NCI-H2227 (cell line): ENCODE data around the gene RASD1.

Experiments
- DNase-seq: peaks from one replicate; lab custom pipeline; 2025; ENCODE audit not compliant: unreplicated experiment; lab: John Stamatoyannopoulos, UW

RASD1 gene, protein sequence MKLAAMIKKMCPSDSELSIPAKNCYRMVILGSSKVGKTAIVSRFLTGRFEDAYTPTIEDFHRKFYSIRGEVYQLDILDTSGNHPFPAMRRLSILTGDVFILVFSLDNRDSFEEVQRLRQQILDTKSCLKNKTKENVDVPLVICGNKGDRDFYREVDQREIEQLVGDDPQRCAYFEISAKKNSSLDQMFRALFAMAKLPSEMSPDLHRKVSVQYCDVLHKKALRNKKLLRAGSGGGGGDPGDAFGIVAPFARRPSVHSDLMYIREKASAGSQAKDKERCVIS

DNA sequence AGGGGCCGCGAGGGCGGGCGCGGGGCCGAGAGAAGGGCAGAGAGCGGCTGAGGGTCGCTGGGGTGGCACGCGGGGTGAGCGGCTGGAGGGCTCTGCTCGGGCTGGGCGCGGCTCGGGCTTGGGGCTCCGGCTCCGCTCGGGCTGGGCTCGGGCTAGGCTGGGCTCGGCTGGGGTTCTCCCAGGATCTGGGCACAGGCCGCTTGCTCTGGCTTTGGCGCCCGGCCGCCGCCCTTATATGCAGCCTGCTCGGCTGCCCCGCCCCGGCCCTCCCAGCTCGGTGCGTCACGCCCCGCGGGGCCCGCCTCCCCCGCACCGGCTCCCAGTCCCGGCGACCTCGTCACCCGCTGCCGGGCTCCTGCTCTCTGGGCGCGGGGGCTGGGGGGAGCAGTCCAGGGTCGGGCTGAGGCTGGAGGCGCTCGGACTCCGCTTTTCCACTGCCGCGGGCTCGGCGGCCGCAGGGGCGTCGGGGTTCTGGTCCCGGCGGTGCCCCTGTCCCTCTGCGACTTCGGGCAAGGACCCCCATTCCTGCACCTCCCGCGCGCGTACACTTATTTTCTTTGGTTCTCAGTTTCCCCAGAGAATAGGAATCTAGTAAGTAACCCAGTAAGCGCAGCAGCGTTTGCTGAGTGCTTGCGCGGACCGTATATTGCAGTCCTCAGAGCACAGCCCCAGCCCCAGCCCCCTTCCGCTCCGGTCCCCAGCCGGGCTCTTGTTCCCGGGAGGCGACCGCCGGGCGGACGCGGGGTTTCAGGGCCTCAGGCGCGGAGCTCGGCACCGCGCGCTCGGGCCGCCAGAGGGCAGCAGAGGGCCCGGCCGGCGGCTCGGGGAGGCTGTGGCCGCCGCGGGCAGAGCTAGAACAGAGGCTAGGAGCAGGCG is at the start of gene RASD1:
Gene RASD1 (minus strand): TSS at position 207 of the 876 bp plus-strand sequence. CDS start 214 bp downstream, outside the sequence.
- peak; percentile 43 for DNase-seq

DNA sequence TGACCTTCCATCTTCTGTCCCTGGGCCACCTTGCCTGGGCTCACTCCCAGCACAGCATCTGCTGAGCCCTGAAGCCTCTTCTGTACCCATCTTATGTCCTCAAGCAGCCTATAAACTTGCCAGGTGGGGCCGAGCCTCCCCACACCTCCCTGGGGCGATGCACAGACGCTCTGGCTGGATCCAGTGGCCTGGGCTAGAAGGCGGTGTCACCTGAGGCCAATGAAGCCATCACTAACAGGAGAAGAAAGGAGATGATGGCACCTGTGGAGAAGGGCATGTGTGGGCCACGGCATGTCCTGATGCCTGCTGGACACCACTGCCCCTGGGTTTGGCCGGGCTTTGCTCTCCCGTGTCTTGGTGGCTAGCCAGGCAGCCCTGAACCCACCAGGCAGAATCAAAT is 49.8 kb upstream of the RASD1 start:
- no peak for DNase-seq

DNA sequence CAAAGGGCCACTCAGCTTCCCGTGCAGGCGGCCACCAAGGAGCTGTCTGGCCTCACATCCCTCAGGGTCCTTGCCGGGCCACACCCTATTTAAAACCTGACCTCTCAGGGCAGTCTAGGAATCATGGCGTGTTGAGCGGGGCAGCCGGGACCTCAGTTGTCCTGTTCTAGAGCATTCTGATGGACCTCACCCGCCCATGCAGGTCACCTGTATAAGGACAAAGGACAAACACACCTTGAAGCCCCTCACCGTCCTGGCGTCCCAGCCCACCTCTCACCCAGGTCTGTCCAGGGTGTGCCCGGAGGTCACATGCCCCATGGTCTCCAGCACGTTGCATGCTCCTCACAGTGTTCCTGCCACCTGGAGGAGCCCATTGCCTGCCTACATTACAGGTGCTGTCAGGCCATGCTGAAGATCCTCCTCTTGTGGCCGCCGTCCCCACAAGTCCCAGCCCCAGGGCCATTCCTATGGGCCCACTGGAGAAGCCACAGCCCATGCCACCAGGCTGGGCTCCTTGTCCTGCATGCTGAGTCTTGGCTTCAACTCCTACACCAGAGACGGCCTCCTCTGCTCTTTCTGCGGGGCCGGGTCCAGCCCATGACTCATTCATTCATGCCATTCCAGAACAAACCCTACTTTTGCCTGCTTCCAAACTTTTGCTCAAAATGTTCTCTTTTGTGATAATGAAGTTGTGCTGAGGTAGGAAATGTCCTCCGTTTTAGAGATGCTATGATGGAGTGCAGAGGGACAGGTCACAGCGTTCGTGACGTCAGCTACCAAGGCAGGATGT is 49.0 kb upstream of the RASD1 start:
- DNase-seq, result no peak

DNA sequence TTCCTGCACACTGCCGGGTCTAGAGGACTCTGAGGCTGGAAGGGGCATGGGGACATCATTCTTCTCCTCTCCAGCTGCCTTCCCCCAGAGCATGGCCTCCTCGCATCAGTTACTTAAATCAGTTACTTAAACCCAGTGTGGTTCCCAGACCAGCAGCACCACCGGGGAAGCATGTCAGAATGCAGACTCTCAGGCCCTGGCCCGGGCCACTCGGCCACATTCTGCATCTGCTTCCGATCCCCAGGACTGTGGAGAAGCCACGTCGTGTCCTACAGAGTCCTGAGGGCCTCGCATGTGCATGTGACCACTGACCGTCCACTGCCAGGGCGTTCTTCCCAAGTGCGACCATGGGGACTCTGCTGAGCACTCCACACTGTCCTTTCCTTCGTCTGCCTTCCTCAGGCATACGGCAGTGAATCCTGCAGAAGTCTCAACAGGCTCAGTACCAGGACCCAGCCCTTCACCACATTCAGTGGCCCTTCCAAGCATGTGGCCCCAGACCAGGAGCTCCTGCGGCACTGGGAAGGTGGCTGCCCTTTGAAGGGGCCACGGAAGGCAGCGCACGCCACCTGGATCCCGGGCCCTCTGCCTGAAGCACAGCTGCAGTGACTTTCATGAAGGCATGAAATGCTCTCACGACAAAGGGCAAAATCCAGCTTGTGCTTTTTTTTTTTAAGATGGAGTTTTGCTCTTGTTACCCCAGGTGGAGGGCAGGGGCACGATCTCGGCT is 46.9 kb upstream of the RASD1 start:
- no peak for DNase-seq

DNA sequence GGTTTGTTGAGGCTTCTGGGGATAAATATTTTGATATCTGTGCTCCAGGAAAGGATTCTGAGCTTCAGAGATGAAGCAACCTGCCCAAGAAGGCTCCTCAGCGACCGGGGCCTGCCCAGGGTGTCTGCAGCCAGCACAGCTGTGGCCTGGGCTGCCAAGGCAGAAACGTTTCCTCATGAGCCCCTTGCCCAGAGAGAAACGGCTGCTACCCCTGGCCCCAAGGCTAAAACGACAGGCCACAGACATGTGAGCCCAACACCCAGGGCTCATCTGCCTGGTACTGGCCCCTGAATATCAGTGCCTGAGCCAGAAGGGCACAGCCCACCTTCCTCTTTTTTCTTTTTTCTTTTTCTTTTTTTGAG is 45.4 kb upstream of the RASD1 start:
- DNase-seq, result no peak

DNA sequence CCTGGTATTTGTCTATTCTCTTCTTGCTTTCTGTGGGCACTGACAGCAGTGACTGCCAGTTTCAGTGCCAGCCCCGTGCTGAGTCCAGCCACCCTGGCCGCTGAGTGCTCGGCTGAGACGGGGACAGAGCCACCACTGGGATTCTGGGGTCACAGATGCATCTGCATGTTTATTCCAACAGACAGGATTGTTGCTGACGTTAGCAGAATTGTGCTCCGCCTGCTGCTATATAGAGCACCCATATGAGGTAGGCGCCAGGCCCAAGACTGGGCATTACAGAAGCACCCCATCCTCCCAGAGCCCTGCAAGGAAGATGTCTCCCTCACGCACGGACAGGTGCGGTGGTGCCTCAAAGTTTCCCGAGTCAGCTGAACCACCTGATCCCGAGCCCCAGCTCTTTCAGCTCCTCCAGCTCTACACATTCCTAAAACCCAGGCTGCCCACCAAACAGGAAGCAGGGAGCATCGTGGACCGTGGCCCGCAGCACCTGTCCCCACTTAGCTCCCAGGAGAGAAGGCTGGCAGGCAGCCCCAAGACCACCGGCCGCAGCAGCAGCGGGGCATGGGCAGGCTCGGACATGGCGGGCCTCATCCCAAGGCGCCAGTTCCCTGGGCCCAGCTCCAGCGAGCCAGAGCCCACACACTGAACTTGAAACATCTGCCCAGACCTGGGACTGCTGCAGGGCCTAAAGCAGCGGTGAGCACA is 44.9 kb upstream of the RASD1 start:
- DNase-seq, result no peak

DNA sequence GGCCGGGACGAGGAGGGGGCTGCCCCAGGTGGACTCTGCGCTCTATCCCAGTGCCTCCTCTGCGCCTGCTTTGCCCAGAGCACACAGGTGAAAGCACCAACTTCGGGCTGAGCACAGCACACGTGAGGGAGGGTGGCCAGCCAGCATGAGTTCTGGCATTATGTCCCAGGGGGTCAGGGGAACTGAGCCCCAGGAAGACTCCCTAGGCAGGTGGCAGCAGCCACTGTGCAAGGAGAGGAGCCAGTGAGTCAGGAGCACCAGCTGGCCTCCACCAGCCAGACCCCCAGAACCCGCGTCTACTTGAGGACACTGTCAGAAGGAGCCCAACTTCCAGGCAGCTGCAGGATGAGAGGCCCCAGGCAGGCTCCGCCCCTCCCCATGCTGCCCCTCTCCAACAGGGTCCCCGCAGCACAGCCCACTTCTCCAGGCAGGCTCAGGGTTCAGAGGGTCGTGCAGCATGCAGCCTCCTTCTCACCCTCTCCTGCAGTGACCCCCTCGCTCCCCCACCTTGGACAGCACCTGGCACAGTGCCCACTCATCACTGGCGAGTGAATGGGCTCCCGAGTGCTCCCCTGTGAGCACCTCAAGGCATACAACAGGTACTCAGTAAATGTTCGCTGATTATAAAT is 44.2 kb upstream of the RASD1 start:
- no peak for DNase-seq

DNA sequence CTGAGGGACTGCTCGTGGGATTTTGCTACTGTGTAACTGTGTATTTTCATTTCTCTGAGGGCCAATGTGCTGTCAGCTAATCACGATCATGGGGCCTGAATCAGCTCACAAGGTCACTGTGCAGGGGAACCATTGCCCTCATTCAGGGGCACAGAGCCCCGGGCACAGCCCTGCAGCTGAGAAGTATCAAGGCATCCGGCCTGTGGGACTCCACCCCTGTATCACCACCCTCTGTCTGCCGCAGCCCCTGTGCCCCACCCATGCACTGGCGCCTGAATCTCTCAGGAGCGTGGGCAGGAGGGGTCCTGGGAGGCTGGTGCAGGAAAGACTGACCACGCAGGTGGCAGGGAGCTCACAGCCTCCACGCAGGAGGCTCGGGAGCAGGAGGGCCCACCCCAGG is 43.4 kb upstream of the RASD1 start:
- no peak for DNase-seq

DNA sequence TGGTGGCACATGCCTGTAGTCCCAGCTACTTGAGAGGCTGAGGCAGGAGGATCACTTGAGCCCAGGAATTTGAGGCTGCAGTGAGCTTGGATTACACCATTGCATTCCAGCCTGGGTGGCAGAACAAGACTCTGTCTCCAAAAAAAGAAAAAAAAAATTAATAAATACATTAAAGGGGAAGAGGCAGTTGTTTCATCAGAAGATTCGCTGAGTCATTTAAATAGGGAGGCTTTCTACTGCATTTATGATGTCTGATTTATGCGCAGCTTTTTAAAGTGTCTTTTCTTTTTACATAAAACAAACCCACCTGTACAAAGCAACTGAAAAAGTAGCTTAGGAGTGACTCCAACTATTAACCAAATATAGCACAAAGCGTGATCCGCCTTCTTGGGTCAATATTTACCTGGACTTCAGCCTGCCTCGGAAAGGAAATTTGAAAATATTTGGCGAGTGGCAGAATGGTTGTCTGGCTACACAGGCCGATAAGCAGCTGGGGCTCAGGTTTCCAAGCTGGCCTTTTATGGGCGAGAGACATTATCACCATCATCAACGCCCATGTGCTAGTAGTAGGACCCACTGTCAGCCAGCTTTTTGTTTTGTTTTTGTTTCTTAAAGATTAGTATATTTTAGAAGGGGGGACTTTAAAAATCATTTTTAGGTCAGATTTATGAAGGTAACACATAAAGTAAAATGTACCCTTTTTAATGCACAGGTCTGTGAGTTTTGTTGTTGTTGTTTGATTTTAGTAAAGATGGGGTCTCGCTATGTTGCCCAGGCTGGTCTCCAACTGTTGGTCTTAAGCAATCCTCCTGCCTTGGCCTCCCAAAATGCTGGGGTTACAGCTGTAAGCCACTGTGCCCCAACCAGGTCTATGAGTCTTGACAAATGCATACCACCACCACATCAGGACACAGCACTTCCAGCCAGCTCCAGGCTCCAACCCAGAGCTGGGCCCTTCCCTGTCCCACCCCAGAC is 42.5 kb upstream of the RASD1 start:
- DNase-seq, result no peak

DNA sequence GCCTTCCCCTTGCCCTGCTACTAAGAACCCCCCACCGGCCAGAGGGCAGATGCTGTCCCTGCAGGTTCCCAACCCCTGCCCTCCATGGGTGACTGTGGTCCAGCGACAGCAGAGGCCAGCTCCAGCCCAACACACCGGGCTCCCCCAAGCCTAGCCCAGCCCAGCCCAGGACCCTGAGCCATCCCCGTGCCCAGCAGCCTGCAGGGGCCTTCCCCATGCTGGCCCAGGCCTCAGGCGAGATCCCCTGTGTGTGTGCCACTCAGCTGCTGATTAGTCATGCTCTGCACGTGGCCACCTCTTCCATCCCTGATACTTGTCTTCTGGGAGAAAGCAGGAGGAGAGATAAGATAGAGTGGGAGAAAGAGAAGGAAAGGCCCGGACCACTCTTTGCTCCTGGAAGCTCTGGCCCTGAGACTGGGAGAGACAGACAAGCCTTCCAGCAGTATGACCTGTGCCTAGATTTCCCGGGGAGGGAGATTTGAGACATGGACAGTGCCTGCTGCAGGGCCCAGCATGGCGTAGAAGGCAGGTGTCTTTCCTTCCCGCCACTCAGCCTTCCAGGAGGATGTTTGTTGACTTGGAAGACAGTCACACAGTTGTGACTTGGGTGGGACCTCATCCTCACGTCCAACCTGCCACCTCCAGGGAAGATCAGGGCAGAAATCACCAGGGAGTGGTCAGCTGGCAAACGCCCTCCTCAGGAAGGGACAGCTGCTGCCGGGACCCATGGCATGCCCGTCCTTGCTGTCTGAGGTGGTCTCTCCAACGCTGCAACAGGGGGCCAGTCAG is 41.3 kb upstream of the RASD1 start:
- DNase-seq, result no peak

DNA sequence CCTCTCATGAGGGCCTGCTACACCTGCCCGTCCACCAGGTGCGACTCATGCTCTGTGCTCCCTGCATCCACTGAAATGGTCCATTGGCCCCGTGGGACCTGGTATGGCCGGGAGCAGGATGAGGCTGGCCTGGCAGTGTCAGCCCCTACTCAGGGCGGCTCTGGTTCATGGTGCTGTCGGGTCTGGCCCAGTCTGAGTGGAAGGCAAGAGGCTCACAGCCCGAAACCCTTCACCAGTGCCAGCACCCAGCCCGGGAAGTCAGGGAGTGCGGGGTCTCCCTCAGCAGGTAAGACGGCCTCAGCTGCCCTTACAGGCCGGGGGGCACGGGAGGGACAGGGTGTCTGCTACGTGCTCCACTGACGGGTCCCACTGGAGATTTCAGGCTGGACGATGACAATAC is 40.5 kb upstream of the RASD1 start:
- DNase-seq, result no peak

DNA sequence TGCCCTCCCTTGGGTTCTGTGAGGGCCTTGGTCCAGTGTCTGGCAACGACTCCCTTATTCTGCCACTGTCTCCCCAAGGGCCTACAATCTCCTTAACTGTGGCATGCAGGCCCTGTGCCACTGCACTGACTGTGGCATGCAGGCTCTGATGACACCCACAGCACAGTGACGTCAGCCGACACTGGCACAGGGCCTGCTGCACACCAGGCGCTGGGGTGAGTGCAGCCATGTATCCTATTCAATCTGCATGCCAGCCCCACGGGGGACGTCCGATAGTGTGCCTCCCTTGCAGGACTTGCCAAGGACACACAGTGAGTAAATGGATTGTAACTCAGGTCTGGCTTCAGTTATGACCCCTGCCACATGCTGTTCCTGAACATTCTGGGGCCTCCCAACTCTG is 39.8 kb upstream of the RASD1 start:
- no peak for DNase-seq

DNA sequence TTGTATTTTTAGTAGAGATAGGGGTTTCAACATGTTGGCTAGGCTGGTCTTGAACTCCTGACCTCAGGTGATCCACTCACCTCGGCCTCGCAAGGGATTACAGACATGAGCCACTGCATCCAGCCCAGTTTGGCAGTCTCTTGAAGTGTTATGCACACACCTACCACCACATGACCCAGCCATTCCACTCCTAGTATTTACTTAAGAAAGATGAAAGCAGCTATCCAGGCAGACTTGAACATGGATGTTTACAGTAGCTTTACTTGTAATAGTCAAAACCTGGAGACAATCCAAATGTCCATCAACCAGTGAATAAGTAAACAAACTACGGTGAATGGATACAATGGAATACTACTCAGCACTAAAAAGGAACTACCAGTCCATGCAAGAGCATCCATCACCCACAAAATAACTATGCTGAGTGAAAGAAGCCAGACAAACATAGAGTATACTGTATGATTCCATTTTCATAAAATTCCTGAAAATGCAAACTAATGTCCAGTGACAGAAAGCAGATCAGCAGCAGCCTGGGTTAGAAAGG is 37.8 kb upstream of the RASD1 start:
- DNase-seq, result no peak

DNA sequence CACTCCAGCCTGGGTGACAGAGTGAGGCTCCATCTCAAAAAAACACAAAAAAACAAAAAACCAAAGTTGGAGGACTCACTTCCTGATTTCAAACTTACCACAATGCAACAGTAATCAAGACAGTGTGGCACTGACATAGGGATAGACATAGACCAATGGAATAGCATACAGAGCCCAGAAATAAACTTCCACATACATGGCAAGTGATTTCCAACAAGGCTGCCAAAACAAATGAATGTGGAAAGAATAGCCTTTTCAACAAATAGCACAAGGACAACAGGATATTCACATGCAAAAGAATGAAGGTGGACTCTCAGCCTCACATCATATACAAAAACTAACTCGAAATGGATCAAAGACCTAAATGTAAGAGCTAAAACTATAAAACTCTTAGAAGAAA is 36.8 kb upstream of the RASD1 start:
- no peak for DNase-seq

DNA sequence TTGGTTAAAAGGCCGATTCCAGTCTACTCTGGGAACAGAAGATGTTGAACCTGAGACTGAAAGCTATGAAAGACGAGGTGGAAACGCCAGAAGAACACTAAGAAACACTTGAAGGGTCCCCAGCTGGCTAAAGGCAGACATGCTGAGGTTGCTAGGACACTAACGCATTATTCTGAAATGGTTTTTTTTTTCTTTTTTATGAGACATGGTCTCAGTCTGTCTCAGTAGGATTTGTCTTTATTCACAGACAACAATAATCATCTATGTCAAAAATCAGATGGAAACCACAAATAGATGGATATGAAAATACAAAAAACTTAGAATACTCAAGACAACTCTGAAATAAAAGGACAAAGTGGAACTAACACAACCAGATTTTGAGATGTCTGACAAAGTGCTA is 35.0 kb upstream of the RASD1 start:
- peak; percentile 46 for DNase-seq

DNA sequence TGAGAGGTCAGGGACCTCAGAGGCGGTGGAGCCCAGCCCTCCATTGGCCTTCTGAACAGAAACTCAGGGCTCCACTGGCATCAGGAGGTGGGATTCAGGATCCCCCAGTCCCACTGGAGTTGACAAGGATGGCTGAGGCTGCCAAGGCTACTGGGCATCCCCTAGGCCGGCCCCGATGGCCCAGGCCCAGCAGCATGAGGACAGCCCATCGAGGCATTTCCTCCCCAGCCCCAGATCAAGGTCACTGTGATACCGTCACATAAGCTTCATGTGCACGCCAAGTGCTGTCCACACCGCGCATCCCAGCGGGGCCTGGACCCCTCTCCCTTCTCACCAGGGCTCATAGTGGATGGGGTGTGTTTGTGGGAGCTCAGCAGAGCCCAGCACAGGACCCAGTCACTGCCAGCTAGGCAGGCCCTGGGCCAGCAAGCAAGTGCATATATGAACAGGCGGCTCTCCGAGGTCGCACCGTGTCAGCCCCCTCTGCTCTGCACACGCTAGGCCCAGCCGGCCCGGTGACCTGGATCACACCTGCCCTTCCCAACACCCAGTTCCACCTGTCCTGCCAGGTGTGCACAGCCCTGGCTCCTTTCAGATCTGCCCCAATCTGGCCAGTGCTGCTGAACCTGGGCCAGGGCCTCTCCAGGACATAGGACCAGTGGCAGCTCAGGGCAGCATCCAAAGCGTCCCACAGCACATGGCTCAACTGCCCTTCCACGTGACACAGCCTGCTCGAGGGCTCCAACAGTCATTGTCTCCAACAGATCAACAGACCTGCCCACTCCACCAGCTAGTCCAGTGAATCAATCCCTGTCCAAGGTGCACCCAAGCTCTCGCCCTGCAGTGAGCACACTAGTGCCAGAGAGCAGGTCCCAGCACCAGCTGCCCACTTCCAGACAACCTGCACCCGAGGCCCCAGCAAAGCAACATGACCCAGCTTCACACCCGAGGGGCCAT is 32.8 kb upstream of the RASD1 start:
- no peak for DNase-seq
